NB4 (cell line): ENCODE data around the gene BOLA2B.

ENCODE experiments used
- MYC ChIP-seq: IDR thresholded peaks from 2 replicates; pipeline ENCODE4 v1.6.1; 2011; ENCODE audit warnings: low read depth, low read length
- POLR2A ChIP-seq: IDR thresholded peaks from 2 replicates; pipeline ENCODE4 v1.6.1; 2011; ENCODE audit warnings: mild to moderate bottlenecking; ENCODE audit not compliant: insufficient read length; ENCODE audit errors: extremely low read depth
- TF ChIP-seq, protein P1 (sequence below): IDR thresholded peaks from one replicate; pipeline ENCODE4 v1.5.1; 2012; ENCODE audit warnings: low read depth, low read length
- TF ChIP-seq, protein P2 (sequence below): IDR thresholded peaks from 2 replicates; pipeline ENCODE4 v1.6.1; 2011; ENCODE audit warnings: low read depth, low read length

DNA sequence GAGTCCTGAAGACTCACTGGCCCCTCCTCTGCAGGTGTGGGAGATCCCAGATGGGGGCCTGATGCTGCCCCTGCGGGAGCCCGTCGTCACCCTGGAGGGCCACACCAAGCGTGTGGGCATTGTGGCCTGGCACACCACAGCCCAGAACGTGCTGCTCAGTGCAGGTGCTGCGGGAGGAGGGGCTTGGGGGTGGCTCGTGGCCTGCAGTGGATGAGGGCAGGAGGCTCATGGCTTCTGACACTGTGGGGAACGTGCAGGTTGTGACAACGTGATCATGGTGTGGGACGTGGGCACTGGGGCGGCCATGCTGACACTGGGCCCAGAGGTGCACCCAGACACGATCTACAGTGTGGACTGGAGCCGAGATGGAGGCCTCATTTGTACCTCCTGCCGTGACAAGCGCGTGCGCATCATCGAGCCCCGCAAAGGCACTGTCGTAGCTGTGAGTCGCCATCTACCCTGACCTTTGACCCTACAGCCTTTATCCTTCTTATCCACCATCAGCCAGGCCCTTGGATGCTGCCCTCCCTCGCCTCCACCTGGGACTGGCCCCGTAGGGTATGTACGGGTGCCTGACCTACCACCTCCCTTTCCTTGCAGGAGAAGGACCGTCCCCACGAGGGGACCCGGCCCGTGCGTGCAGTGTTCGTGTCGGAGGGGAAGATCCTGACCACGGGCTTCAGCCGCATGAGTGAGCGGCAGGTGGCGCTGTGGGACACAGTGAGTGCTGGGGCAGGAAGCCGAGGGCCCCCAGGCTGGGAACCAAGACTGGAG is 6.5 kb downstream of the BOLA2B start:
- TF ChIP-seq, protein P1, sequence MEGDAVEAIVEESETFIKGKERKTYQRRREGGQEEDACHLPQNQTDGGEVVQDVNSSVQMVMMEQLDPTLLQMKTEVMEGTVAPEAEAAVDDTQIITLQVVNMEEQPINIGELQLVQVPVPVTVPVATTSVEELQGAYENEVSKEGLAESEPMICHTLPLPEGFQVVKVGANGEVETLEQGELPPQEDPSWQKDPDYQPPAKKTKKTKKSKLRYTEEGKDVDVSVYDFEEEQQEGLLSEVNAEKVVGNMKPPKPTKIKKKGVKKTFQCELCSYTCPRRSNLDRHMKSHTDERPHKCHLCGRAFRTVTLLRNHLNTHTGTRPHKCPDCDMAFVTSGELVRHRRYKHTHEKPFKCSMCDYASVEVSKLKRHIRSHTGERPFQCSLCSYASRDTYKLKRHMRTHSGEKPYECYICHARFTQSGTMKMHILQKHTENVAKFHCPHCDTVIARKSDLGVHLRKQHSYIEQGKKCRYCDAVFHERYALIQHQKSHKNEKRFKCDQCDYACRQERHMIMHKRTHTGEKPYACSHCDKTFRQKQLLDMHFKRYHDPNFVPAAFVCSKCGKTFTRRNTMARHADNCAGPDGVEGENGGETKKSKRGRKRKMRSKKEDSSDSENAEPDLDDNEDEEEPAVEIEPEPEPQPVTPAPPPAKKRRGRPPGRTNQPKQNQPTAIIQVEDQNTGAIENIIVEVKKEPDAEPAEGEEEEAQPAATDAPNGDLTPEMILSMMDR: peak; percentile 43
- TF ChIP-seq POLR2A (no peak), MYC (no peak)
- TF ChIP-seq, protein P2, sequence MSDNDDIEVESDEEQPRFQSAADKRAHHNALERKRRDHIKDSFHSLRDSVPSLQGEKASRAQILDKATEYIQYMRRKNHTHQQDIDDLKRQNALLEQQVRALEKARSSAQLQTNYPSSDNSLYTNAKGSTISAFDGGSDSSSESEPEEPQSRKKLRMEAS: no peak
